ENCODE measurements around the gene LCE2D.

The LCE2D gene

DNA sequence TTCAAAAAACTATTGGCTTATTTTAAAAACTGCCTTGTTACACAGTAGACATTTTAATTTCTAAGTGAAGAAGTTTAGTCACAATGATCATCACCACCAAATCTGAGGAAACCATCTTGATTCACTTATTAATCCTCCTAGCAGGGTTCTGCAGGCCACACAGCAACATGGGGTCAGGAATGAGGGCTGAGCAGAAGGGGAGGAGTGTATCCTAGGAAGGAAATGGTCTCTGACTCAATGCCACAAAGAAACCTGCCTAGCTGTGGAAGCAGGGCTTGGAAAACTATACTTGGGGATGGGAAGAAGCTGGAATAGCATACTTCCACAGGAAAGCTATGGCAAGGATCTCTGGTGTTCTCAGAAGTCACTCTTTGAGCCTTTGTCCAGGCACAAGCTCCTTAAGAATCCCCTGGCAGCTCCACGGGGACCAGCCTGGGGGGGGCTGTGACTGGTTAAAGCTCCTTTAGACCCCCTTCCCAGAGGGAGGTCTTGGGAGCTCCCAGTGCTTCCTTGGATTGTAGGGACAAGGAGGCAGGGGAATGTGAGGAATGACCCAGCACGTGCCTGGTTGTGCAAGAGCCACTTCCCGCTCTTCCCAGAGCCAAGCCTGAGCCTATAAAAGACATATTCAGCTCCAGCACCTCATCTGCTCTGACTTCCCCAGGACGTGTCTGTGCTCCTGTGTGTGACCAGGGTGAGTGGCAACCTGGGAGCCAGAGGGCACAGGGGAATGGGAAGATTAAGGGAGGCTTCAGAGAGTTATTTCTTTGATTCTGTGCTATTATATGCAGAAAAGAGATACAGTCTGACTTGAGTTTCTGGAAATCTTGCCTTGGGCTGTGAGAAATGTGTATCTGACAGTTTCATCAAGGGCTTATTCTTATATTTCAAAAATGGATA, 34.8 kb downstream of the LCE2D start, which contains the start of gene LCE2A:
Gene LCE2A (plus strand): TSS at position 645 of the 900 bp plus-strand sequence. CDS start 557 bp downstream, outside the sequence.
- DNase-seq (ENCODE audit: low read depth) = no peak

DNA sequence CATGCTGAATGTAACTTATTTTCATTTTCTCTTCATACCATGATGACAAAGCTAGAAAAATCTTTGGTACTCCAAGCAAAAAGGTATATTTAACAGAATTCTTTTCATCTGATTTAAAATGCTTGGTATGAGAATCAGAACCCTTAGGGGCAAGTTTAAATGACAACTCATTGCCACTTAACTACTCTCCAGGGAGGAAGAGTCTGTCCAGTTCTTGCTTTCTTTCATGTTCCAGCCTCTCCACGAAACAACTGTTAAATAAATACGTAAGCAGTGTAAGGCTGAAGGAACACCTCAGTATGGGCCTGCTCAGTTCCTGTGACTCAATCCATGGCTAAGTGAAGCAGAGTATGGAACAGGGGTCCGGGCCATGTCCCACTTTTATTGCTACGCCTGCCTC, 36.6 kb downstream of the LCE2D start:
- no peak for DNase-seq (ENCODE audit: low read depth)

DNA sequence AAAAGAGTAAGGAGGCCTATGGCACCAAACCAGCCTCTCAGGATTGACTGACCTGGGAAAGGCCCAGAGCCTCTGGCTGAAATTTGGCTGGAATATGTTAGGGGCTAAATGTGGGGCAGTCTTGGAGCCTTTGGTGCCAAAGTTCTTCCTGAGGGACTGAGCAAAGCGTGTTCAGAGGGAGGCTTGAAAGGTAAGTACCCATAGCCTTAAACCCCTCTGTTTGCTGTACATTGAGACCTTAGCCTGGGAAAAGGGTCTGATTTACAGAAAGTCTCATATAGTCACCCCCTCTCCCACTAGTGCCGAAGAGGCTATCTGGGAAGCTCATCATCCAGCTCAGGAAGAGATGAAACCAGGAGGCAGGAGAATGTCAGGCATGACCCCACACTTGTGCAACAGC, 44.7 kb downstream of the LCE2D start, which contains the start of gene LCE4A:
Gene LCE4A (plus strand): TSS at position 301 of the 400 bp plus-strand sequence. CDS start 916 bp downstream, outside the sequence.
- no peak for DNase-seq (ENCODE audit: low read depth)
